GM19395 (cell line): Measurements from ENCODE around the gene LAG3.
A peak's percentile ranks its signal among the peaks of the same experiment; 100 is the strongest.
"Not testable (repeated sequence)": the region's sequence is repeated elsewhere in the genome, so short reads cannot be mapped to it uniquely, and the experiment has no call there.

Source experiments
- ATAC-seq: cut with Tn5 transposase; IDR thresholded peaks from one replicate; pipeline ENCODE4 v1.9.1; 2021; ENCODE audit warnings: mild to moderate bottlenecking, moderate library complexity; ENCODE audit not compliant: unreplicated experiment

LAG3 gene

GRCh38 chr12:6772331-6772695, at the start of gene LAG3:
Gene LAG3 (plus strand): TSS chr12:6772520. CDS start chr12:6772853, 333 bp downstream.
- no peak for ATAC-seq

- no peak for ATAC-seq
Observed at GRCh38 chr12:6722863-6723262, 49.5 kb upstream of the LAG3 start.

- ATAC-seq = peak; percentile 89
Observed at GRCh38 chr12:6723607-6724408, 48.5 kb upstream of the LAG3 start, which contains the start of gene COPS7A. Gene COPS7A (plus strand): TSS chr12:6724046. CDS start chr12:6724657, 611 bp downstream.

GRCh38 chr12:6724409-6724797, 47.9 kb upstream of the LAG3 start:
- peak; percentile 38 for ATAC-seq

DNA sequence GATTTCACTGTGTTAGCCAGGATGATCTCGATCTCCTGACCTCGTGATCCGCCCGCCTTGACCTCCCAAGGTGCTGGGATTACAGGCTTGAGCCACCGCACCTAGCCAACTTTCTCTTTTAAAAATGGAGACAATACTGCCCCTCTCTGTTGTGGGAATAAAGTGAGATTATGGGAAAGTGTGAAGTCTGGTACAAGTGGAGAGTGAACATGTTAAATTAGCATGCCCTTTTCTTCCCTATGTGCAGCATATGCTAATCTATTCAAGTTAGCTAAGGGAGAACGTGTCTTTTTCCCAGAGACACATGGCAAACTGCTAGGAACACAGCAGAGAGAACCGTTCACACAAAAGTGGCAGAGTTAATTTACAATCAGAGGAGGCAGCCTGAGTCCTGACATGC, 47.0 kb upstream of the LAG3 start:
- no peak for ATAC-seq

GRCh38 chr12:6729186-6729585, 43.1 kb upstream of the LAG3 start:
- ATAC-seq = no peak

GRCh38 chr12:6730169-6730568, 42.2 kb upstream of the LAG3 start:
- no peak for ATAC-seq

GRCh38 chr12:6734506-6735387, 37.6 kb upstream of the LAG3 start:
- no peak for ATAC-seq

DNA sequence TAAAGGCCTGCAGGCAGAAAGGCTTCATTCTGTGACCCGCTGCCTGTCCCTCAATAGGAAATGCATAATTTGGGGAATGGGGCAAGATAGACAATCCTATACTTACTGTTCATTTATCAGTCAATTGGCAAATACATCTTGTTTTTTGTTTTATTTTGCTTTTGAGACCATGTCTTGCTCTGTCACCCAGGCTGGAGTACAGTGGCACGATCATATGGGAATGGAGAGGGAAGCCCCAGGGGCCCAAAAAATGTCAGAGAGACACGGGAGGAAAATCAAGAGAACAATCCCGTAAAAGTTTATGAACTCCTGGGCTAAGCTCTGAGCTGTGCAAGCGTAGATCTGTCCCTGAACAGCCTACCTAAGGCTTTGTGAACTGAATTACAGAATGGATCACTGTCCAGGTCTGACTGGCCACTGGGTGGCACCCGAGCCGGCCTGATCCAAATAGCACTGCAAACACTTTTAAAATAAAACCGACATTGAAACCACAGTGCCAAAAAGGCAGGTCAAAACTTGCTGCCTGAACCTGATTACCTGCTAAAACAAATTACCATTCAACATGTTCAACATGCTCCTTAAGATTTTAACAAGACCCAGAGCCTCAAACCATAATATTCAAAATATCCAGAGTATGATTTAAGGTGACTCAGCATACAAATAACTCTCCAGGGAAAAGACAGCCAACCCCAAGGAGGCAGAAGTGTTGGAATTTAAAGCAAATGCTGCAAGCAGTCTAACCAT, 36.7 kb upstream of the LAG3 start:
- ATAC-seq = no peak

DNA sequence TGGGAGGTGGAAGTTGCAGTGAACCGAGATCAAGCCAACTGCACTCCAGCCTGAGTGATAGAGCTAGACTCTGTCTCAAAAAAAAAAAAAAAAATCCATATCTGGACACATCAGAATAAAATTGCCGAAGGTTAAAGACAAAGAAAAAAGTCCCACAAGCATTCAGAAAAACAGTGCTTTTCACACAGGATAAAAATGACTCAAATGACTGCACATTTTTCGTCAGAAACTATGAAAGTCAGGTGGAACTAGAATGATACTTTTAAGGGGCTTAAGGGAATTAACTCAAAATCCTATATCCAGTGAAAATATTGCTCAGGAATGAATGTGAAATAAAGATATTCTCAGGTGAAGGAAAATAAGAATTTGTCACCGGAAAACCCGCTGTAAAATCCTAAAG, 35.6 kb upstream of the LAG3 start:
- no peak for ATAC-seq

DNA sequence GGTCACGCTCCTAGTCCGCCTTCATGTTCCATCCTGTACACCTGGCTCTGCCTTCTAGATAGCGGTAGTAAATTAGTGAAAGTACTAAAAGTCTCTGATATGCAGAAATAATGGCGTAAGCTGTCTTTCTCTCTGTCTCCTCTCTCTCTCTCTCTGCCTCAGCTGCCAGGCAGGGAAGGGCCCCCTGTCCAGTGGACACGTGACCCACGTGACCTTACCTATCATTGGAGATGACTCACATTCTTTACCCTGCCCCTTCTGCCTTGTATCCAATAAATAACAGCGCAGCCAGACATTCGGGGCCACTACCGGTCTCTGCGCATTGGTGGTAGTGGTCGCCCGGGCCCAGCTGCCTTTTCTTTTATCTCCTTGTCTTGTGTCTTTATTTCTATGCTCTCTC, 30.2 kb upstream of the LAG3 start:
- ATAC-seq = not testable (repeated sequence)

- no peak for ATAC-seq
Observed at GRCh38 chr12:6742834-6743233, 29.5 kb upstream of the LAG3 start.

DNA sequence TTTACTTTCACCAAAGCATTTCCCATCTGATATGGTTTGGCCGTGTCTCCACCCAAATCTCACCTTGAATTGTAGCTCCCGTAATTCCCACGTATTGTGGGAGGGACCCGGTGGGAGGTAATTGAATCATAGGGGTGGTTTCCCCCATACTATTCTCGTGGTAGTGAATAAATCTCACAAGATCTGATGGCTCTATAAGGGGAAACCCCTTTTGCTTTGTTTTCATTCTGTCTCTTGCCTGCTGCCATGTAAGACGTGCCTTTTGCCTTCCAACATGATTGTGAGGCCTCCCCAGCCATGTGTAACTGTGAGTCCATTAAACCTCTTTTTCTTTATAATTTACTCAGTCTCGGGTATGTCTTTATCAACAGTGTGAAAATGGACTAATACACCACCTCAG, 29.0 kb upstream of the LAG3 start:
- not testable (repeated sequence) for ATAC-seq

GRCh38 chr12:6745741-6746525, 26.4 kb upstream of the LAG3 start:
- ATAC-seq = no peak

DNA sequence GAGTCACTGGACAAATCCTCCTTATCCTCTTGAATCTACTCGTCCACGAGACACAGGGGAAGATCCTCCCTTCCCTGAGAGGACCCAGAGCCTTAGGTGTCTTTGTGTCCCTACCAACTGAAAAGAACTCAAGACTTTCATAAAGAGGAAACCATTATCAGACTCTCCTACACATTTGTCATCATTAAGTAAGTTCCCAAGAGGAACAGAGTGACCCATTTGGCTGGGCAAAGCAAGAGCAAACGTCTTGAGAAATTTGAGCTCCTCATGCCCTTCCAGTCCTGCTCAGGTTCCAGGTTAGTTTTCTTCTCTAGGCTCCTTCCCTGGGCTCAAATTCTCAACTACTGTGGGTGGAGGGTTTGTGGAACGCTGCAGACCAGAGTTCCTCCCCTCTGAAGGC, 25.1 kb upstream of the LAG3 start:
- no peak for ATAC-seq

GRCh38 chr12:6748761-6749160, 23.6 kb upstream of the LAG3 start:
- ATAC-seq = no peak

GRCh38 chr12:6750506-6750905, 21.8 kb upstream of the LAG3 start:
- no peak for ATAC-seq

- ATAC-seq = no peak
Observed at GRCh38 chr12:6751767-6752166, 20.6 kb upstream of the LAG3 start.

- peak; percentile 5 for ATAC-seq
Observed at GRCh38 chr12:6752167-6752920, 20.0 kb upstream of the LAG3 start.
